Kasumi-1 (cell line): Measurements from ENCODE around the gene MTF1.
"Not testable (repeated sequence)": the region's sequence is repeated elsewhere in the genome, so short reads cannot be mapped to it uniquely, and the experiment has no call there.

Source experiments
- DNase-seq, 2 experiments: peaks; one replicate each; lab custom pipeline; 2025; lab: John Stamatoyannopoulos, UW

The MTF1 gene

DNA sequence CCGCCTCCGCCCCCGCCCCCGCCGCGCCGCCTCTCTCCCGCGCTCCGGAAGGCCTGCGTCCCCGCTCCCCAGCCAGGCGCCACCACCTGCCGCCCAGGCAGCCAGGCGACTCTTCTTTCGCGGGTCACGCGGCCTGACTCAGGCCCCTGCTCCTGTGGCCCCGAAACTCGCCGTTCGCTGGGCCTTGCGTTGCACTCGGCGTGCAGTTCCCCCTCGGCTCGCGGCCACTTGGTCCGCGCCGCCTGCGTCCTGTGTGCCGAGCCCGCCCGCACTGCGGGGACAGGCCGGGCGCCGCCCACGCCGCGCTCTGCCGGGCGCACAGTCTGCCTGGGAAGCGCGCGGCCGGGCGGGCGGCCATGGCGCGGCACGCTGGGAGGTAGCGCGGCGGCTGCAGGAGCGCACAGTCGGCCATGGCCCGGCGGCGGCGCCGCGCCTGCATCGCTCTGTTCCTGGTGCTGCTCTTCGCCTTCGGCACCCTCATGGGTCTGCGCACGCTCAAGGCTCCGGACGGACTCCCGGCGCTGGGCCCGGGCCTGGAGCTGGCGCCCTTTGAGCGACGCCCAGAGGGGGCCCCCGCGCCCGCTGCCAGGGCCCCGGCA lies 65.5 kb downstream of the MTF1 start, which contains the start of gene MANEAL:
MANEAL (plus strand) TSS at position 75 of the 599 bp plus-strand sequence; CDS start at position 411, 336 bp downstream.
- DNase-seq = peak; percentile 34 to 50

DNA sequence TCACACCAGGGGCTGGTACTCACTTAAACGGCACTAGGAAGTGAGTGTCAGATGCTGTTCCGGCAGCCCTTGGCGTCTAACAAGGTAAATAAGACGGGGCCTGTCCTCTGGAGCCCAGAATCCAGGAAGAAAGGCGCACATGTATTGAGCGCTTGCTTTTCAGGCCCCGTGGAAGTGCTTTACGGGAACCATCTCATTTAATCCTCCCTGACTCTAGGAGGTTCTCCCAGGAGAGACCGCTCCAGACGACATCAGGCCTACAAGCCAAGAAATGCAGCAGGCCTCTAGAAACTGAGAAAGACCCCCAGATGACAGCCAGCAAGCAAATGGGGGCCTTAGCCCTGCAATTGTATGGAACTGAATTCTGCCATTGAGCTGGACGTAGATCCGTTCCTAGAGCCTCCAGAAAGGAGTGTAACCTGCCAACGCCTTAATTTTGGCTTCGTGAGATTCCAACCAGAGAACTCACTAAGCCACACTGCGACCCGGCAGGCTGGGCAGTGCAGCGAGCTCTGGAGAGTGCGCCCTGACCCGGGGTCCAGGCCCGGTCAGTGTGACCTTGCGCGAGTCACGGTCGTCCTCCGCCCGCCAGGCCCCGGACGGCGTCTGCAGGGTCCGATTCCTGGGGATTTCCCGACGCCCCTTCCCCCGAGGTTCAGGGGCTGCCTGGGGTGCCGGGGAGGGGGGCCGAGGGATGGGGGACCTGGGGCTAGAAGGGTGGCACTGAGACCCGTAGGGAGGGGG lies 66.3 kb downstream of the MTF1 start:
- DNase-seq = no peak

DNA sequence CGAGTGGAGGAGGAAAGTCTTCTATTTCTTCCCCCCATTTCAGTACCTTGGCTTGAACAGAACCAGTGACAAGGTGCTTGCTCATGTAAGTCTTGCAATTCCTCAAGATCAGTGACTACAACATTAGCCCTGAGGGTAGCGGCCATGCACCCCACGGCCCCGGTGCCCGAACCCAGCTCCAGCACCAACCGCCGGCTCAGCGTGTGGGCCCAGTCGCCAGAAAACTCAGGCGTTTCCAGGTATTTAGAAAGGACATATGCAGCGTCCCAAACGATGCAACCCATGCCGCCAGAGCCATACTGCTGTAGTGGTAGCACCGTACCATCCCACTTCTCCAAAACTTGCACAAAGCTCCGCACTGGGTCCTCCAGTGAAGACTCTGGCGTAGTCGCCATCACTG lies 76.9 kb downstream of the MTF1 start:
- no peak for DNase-seq

DNA sequence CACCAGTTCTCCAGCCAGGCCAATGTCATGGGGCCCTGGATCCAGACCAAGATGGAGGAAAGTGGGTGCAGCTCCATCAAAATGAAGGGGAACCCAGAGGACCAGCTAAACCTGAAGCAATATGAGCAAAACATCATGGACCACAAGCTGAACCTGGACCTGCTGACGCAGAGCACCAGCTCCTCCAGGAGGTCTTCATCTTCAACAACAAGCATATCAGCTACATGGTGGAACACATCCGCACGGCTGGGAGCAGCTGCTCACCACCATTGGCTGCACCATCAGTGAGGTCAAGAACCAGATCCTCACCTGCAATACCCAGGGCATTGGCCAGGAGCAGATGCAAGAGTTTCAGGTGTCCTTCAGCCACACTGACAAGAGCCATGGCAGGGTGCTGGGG lies 80.7 kb downstream of the MTF1 start:
- DNase-seq = no peak

DNA sequence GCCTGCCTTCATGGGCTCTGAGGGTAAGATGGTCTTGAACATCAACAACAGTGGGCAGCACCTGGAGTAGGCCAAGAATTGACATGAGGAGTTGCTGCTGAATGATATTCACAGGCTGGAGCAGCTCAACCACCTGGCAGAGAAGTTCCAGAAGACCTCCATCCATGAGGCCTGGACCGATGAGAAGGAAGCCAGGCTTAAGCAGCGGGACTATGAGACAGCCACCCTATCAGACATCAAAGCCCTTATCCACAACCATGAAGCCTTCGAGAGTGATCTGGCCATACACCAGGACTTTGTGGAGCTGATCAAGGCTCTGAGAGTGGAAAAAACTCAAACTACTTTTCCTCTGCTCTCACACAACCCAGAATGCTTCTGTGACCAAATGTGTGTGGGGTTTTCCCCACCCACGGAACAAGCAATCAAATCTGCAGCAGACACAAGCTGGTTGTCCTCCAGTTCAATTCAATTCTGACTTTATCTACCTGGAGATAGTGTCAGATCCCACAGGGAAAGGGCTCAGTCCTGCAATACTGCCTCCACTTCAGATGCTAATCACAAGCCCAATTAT lies 82.4 kb downstream of the MTF1 start:
- DNase-seq = no peak

DNA sequence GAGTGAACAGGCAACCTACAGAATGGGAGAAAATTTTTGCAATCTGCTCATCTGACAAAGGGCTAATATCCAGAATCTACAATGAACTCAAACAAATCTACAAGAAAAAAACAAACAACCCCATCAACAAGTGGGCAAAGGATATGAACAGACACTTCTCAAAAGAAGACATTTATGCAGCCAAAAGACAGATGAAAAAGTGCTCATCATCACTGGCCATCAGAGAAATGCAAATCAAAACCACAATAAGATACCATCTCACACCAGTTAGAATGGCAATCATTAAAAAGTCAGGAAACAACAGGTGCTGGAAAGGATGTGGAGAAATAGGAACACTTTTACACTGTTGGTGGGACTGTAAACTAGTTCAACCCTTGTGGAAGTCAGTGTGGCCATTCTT lies 88.0 kb downstream of the MTF1 start:
- DNase-seq = not testable (repeated sequence)

DNA sequence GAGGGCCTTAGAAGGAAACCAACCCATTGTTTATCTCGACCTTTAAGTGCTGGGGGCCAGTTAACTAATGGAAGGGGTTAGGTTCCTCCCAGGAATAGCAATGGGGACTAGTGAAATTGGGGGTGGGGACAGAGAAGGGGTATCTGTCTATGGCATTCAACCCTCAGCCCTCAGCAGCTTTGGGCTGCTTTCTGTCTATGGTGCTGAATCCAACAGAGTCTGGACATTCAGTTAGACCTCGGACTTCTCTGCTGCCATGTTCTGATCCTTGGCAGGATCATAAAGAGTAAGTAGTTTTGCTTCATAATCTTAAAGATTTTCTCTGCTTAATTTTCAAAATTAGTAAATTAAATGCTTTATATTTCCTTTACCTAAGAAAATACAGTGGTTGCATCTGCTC lies 91.9 kb downstream of the MTF1 start:
- no peak for DNase-seq

DNA sequence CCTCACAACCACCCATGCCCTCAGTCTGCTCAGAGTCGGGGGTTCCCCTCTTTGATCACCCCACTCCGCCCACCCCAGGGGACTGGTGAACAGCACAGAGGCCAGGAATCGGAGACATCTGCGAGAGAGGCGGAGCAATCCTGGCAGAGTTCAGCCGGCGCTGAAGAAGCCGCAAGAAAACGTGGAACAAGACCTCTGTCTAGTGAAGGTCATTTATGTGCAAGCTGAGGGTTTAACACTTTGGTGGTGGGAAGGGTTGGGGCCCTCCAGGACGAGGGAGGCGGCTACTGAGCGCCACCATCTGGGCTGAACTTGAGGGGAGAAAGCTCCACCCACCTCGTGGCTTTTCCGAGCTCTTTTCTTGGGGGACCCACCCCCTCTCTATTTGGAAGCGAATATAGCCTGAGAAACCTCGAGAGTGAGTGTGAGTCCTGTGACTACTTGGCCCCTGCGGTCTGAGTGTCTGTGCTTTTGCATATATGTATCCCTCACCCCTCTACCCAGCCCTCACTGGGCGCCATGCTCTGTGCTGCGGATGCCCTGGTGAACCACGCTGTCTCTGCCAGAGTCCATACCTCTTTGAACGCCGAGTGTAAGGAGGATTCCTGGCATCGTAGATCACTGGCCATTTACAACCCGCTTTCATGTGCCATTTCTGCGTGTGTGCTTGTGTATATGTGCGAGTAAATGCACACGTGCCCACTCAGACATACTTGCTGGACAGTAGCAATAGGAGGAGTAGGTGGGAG lies 93.3 kb downstream of the MTF1 start:
- no peak for DNase-seq

DNA sequence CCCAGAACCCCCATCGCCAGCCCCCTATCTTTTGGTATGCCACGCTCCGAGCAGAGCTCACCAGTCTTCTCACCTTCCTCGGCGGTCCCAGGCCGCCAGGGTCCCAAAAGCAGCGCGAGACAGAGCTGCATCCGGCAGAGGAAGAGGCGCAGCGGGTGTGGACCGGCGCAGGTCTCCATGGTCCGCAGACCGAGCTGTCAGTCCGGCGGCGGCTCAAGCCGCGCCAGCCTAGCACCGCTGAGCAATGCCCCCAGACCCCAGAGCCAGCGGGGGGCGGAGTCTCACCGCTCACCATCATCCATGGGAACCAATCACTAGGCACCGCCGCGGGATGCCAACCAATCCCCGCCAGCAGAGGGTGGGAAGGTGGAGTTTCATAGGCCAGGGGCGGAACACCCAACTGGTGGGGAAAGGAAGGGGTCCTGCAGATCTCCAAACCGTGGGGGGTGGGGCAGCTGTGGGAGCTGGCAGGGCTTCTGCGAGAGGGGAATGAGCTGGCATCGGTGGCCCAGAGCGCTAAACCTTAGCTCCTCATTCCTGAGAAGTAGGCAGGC lies 94.4 kb downstream of the MTF1 start, which contains the start of gene EPHA10:
EPHA10 (minus strand) TSS at position 233 of the 554 bp plus-strand sequence; CDS start at position 179, 54 bp downstream.
- no peak for DNase-seq

DNA sequence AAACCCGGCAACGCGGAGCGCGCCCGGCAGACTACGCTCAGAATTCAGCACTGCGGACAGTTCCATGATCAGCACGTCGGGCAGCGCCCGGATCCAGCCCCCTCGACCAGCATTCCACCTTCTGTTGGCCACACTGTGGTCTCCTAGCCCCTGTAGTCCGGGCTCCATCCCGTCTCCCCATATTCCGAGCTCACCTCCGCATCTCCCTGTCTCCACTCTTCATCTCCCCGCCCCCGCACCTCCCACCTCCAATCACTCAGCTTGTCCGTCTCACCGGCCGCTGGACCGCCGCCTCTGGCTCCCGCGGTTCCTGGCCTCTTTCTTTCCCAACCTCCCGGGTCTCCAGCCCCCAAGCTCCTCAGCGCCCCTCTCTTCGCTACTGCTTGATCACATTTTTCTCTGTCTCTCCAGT lies 95.0 kb downstream of the MTF1 start:
- DNase-seq = peak; percentile 41 to 51

DNA sequence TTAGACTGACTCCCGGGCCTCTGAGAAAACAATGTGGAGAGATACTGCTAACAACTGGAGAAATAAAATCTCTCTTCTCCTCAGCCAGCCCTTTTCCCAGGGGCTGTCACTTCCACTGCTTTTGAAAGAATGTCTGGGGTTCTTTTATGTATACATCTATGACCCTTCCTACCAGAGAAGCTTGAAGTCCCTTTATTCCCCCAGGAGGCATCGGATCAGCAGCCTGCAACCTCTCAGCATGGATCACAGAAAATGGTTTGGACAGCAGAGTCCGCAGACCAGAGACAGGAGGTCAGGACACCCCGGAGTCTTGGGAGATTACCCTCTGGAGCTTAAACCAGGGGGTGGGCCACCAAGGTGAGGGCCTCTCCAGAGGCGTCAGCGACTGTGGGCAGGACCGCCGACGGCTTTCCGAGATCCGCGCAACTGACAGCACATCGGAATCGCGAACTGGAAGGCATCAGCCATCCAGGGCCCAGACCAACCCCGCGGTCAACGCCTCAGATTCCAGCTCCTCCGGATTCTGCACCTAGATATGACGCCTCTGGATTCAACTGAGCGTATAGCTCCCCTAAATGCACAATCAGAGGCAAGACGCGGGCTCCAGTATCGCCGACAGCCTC lies 95.5 kb downstream of the MTF1 start:
- DNase-seq = no peak

DNA sequence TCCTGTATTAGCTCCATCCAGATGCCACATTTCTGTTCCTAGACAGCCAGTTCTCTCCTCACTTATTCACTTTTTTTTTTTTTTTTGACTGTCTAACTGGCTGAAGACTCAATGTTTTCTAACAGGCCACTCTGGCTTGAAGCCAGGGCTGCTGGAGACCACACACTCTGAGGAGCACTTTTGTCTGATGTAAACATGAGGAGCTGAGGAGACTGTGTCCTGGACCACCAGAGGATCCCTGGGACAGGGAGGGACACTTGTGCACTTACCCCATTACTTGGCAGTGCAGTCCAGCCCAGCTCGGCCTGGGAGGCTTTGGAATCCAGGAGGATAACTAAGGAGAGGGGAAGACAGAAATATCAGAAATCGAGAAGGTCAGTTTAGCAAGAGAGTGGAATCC lies 96.9 kb downstream of the MTF1 start:
- DNase-seq = no peak

DNA sequence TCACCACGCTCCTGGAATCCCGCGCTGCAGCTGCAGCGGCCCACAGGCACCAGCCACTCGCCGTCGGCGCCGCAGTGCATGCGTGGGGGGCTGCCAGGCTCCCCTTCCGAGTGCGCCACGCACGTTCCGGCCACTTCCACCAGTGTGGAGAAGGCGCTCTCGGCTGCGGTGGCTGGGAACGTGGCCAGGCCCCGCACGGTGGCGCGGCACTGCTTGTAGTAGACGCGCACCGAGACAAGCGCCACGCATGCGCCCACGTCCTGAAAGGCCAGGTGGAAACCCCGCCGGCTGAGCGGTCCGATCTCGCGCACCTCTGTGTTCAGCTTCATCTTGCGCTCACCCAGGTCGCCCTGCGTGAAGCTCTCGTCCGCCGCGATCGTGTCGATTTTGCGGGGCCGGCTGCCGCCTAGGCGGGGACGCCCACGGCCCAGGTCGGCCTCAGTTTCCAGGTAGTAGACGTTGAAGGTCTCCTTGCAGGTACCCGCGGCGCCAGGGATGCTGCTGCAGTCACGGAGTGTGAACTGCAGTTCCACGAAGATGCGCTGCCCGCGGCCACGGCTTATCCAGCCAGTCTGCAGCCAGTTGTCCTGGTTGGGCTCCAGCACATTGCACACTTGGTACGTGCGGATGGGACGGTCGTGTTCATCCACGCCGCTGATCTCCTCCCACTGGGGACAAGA lies 97.8 kb downstream of the MTF1 start:
- no peak for DNase-seq
